ENCODE measurements around the gene OAT. TPM values are rescaled to one million over a fixed set of nuclear protein-coding genes. Genes with fewer than 3 reads are reported as not detected.
A peak's percentile ranks its signal among the peaks of the same experiment; 100 is the strongest.

The OAT gene
- polyA plus RNA-seq, 1 of the 3 experiments (the other 2 are of a cell fraction) = 65.7 TPM

DNA sequence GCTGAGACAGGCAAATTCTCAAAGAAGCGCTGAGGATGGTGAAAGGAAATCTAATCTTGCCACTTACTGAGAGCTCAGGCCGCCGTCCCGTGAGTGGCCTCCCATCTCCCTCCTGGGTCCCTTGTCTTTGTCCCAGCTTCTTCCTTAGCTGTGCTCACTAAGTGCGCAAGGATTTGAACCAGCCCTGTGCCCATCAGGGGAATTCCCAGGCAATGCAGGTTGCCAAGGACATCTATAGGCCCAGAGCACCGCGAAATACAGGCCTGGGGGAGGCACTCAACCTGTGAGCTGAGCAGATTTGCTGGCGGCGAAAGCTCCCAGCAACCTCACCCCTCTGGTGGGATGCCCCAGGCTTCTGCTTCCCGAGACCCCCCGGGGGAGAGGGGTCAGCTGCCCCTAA is 64.8 kb downstream of the OAT start:
- H3K9me3 ChIP-seq = no peaks in the 10 kb centered on the region
- H4K20me1 ChIP-seq (ENCODE audit: insufficient read depth) = no peaks in the 10 kb centered on the region
- peaks cover 0 to 23% of the 10 kb centered on the region in 2 experiments; a peak in 2 of 4 replicates for H3K4me1 ChIP-seq (ENCODE audit: control insufficient read depth in 1 of 2, insufficient read depth in 2 of 2, low read depth in 1 of 2, low read length in 1 of 2)
- H3K27me3 ChIP-seq (ENCODE audit: insufficient read depth) = no peaks in the 10 kb centered on the region
- no peak overlapping the region for H3K9ac ChIP-seq
- no peak overlapping the region for H2AFZ ChIP-seq (ENCODE audit: low read depth)
- H3K36me3 ChIP-seq (replicated peaks in 1 of 2; ENCODE audit: control insufficient read depth in 1 of 2, insufficient read depth in 2 of 2, low read length in 1 of 2) = no peaks in the 10 kb centered on the region
- TF ChIP-seq MEF2A (IDR thresholded peaks at IDR 0.05; ENCODE audit: borderline replicate concordance, low read depth) (no peak), SMC3 (IDR thresholded peaks at IDR 0.05; ENCODE audit: low read depth, low read length) (no peak)
- H3K27ac ChIP-seq (ENCODE audit: low read depth in 2 of 2, low read length in 1 of 2) = peak overlapping the region in 1 of 2 experiments; percentile 90; a peak in 2 of 4 replicates
- no peaks in the 10 kb centered on the region for H3K79me2 ChIP-seq (ENCODE audit: insufficient read depth)
- DNase-seq = peak; percentile 22
- H3F3A ChIP-seq (replicated peaks; ENCODE audit: insufficient read depth) = no peaks in the 10 kb centered on the region
- no peaks in the 10 kb centered on the region for H3K9me2 ChIP-seq
- no peak overlapping the region for H3K4me2 ChIP-seq
- 89% methylated on average over 7 of the region's 11 CpGs for WGBS (ENCODE audit: low lambda C conversion rate)
- POLR2A ChIA-PET = no interaction called here
- H3K4me3 ChIP-seq (ENCODE audit: low read depth in 2 of 2, low read length in 1 of 2) = no peak overlapping the region
- CTCF ChIA-PET = interaction anchor here (0.8 to 5.6 kb wide), 7 partner anchors 9 to 359 kb away, joined by 3 to 31 read pairs (median 3); no protein-coding TSS in a partner anchor

DNA sequence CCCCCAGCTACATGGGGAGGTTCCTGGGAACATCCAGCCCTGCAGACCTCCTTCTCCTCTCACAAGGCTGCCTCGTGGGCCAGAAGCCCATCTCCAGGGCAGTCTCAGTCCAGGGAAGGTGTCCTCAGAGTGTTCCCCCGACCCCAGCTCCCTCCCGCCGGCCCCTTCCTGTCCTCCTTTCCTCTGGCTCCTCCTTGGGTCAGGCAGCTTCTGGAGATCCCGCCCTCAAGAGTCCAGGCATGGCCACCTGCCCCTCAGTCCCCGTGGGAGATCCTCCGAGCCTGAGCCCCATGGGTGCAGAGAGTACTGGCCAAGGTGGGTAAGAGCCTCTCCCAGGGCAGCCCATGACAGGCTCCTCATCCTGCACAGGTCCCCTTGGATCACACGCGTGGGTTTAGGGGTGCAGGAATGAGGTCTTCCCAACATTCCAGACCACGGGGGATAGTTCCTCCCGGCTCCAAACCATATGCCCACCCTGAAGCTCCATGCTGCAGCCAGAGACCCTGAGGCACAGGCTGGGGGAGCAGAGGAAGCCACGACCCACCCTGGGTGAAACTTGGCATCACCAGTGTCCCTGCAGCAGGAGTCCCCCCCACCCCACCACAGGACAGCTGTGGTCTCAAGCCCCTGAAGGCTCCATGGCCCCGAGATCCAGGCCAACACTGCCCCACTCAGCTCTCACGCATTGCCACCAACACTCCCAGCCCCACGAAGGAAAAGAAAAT is 65.5 kb downstream of the OAT start:
- POLR2A ChIA-PET = no interaction called here
- Histone ChIP-seq H3K27me3 (ENCODE audit: insufficient read depth) (no peaks in the 10 kb centered on the region), H3K4me1 (ENCODE audit: control insufficient read depth in 1 of 2, insufficient read depth in 2 of 2, low read depth in 1 of 2, low read length in 1 of 2) (peaks cover 0 to 23% of the 10 kb centered on the region in 2 experiments; a peak in 2 of 4 replicates), H3K9ac (no peak overlapping the region), H3K79me2 (ENCODE audit: insufficient read depth) (no peaks in the 10 kb centered on the region), H3K27ac (ENCODE audit: low read depth in 2 of 2, low read length in 1 of 2) (no peak overlapping the region), H3K4me3 (ENCODE audit: low read depth in 2 of 2, low read length in 1 of 2) (no peak overlapping the region), H3K36me3 (replicated peaks in 1 of 2; ENCODE audit: control insufficient read depth in 1 of 2, insufficient read depth in 2 of 2, low read length in 1 of 2) (no peaks in the 10 kb centered on the region), H2AFZ (ENCODE audit: low read depth) (no peak overlapping the region), H4K20me1 (ENCODE audit: insufficient read depth) (no peaks in the 10 kb centered on the region), H3K9me3 (no peaks in the 10 kb centered on the region), H3K9me2 (no peaks in the 10 kb centered on the region), H3F3A (replicated peaks; ENCODE audit: insufficient read depth) (no peaks in the 10 kb centered on the region), H3K4me2 (no peak overlapping the region)
- WGBS (ENCODE audit: low lambda C conversion rate) = 71% methylated on average over 12 of the region's 15 CpGs
- TF ChIP-seq, protein P1, sequence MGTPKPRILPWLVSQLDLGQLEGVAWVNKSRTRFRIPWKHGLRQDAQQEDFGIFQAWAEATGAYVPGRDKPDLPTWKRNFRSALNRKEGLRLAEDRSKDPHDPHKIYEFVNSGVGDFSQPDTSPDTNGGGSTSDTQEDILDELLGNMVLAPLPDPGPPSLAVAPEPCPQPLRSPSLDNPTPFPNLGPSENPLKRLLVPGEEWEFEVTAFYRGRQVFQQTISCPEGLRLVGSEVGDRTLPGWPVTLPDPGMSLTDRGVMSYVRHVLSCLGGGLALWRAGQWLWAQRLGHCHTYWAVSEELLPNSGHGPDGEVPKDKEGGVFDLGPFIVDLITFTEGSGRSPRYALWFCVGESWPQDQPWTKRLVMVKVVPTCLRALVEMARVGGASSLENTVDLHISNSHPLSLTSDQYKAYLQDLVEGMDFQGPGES (IDR thresholded peaks at IDR 0.05; ENCODE audit: low read depth, low read length) = no peak
- TF ChIP-seq SMC3 (IDR thresholded peaks at IDR 0.05; ENCODE audit: low read depth, low read length) = no peak
- TF ChIP-seq YY1 (IDR thresholded peaks at IDR 0.05; ENCODE audit: low read depth) = no peak
- DNase-seq = peak; percentile 13
- CTCF ChIA-PET = interaction anchor here (0.8 to 5.6 kb wide), 6 partner anchors 9 to 358 kb away, joined by 3 to 31 read pairs (median 4); no protein-coding TSS in a partner anchor

DNA sequence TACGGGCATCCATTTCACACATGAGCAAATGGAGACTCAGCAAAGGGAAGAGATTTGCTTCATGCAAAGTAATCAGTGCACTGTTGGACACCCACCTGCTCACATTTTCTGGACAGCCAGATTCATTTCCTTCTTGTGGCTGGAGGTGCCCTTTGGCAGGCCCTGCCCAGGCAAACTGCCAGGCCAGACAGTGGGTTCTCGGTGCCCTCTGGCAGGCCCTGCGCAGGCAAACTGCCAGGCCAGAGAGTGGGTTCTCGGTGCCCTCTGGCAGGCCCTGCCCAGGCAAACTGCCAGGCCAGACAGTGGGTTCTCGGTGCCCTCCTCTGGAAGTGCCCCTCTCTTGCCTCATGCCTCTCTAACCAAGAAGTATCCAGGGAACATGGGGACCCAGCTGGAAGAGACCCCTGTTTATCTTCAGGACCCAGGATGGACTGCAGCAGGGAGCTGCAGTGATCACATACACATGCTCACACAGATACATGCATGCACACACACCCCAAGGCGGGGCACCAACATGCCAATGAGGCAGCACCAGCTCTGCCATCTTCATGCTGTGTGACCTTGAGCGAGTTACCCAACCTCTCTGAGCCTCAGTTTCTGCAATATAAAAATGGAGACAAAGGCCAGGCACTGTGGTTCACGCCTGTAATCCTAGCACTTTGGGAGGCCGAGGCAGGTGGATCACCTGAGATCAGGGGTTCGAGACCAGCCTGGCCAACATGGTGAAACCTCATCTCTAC is 67.1 kb downstream of the OAT start:
- TF ChIP-seq TEAD4 (IDR thresholded peaks at IDR 0.05; ENCODE audit: borderline replicate concordance, insufficient read depth) (no peak), GATA2 (CRISPR knock-in tag; IDR thresholded peaks at IDR 0.05) (peak; percentile 31; the same call in 1 of the 2 replicates), SMC3 (IDR thresholded peaks at IDR 0.05; ENCODE audit: low read depth, low read length) (peak; percentile 11; the same call in 1 of the 2 replicates), NFIC (IDR thresholded peaks at IDR 0.05; ENCODE audit: borderline replicate concordance) (no peak), RCOR1 (IDR thresholded peaks at IDR 0.05; ENCODE audit: low read length) (no peak), RAD21 (IDR thresholded peaks at IDR 0.05; ENCODE audit: low read length) (peak; percentile 57), FOXJ3 (CRISPR knock-in tag; IDR thresholded peaks at IDR 0.05) (0 out of 2 replicates have a peak, but pooled peaks have one; percentile 34), RXRA (IDR thresholded peaks at IDR 0.05; ENCODE audit: borderline replicate concordance, low read depth) (no peak), MXI1 (IDR thresholded peaks at IDR 0.05; ENCODE audit: low read depth, low read length) (no peak), NRF1 (IDR thresholded peaks at IDR 0.05; ENCODE audit: low read depth, low read length) (no peak)
- TF ChIP-seq, protein P2, sequence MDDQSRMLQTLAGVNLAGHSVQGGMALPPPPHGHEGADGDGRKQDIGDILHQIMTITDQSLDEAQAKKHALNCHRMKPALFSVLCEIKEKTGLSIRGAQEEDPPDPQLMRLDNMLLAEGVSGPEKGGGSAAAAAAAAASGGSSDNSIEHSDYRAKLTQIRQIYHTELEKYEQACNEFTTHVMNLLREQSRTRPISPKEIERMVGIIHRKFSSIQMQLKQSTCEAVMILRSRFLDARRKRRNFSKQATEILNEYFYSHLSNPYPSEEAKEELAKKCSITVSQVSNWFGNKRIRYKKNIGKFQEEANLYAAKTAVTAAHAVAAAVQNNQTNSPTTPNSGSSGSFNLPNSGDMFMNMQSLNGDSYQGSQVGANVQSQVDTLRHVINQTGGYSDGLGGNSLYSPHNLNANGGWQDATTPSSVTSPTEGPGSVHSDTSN (IDR thresholded peaks at IDR 0.05) = no peak
- ChIA-PET CTCF (interaction anchor here (1.1 to 5.6 kb wide), 3 partner anchors 14 to 768 kb away, joined by 3 to 31 read pairs (median 7); no protein-coding TSS in a partner anchor), POLR2A (no interaction called here)
- Histone ChIP-seq H3F3A (replicated peaks; ENCODE audit: insufficient read depth) (no peaks in the 10 kb centered on the region), H3K9me2 (no peaks in the 10 kb centered on the region), H3K36me3 (replicated peaks in 1 of 2; ENCODE audit: control insufficient read depth in 1 of 2, insufficient read depth in 2 of 2, low read length in 1 of 2) (no peaks in the 10 kb centered on the region), H3K27me3 (ENCODE audit: insufficient read depth) (no peaks in the 10 kb centered on the region), H2AFZ (ENCODE audit: low read depth) (no peak overlapping the region), H3K27ac (ENCODE audit: low read depth in 2 of 2, low read length in 1 of 2) (no peak overlapping the region), H3K4me1 (ENCODE audit: control insufficient read depth in 1 of 2, insufficient read depth in 2 of 2, low read depth in 1 of 2, low read length in 1 of 2) (peaks cover 0 to 23% of the 10 kb centered on the region in 2 experiments; a peak in 2 of 4 replicates), H3K9ac (no peak overlapping the region), H3K4me2 (no peak overlapping the region), H3K9me3 (no peaks in the 10 kb centered on the region), H3K4me3 (ENCODE audit: low read depth in 2 of 2, low read length in 1 of 2) (no peak overlapping the region), H4K20me1 (ENCODE audit: insufficient read depth) (no peaks in the 10 kb centered on the region), H3K79me2 (ENCODE audit: insufficient read depth) (no peaks in the 10 kb centered on the region)
- WGBS (ENCODE audit: low lambda C conversion rate) = 56% methylated on average over 4 of the region's 10 CpGs
- DNase-seq = no peak

Measured in SK-N-SH (cell line).